Measurements from ENCODE around the gene SLC52A3. TPM values are rescaled to one million over a fixed set of nuclear protein-coding genes. Genes with fewer than 3 reads are reported as not detected.

SLC52A3 gene
- total RNA-seq, 1 experiment from 2014 or later = 0.14 TPM

GRCh38 chr20:745683-746301, 22.5 kb downstream of the SLC52A3 start:
- BruUV-seq (replicated peaks) = no TSS peak
- intact Hi-C loops (cut with micrococcal nuclease) = no loop called here
- no peak for DNase-seq (ENCODE audit: unreplicated experiment)
- H3K27ac Mint-ChIP-seq (ENCODE audit: low read depth, unreplicated experiment) = no peak overlapping the region
- H3K4me1 Mint-ChIP-seq (ENCODE audit: insufficient read depth, unreplicated experiment) = no peaks in the 10 kb centered on the region
- H3K9me3 Mint-ChIP-seq (ENCODE audit: unreplicated experiment) = peaks cover 25% of the 10 kb centered on the region
- H3K4me3 Mint-ChIP-seq (ENCODE audit: unreplicated experiment) = no peak overlapping the region
- TF ChIP-seq CTCF (IDR thresholded peaks at IDR 0.05; ENCODE audit: unreplicated experiment) = no peak
- peaks cover 27% of the 10 kb centered on the region for H3K27me3 Mint-ChIP-seq (ENCODE audit: insufficient read depth, unreplicated experiment)
- ChIA-PET POLR2A (interaction anchor here (0.6 kb wide), 1 partner anchor 215 kb away, joined by 4 read pairs; no protein-coding TSS in a partner anchor), CTCF (interaction anchor here (1.0 to 1.1 kb wide), 3 partner anchors 183 to 391 kb away, joined by 3 to 5 read pairs (median 4); no protein-coding TSS in a partner anchor)
- H3K36me3 Mint-ChIP-seq (ENCODE audit: insufficient read depth, unreplicated experiment) = no peaks in the 10 kb centered on the region

- DNase-seq (ENCODE audit: unreplicated experiment) = no peak
- ChIA-PET CTCF (interaction anchor here (0.6 to 5.2 kb wide), 3 partner anchors 35 to 181 kb away, joined by 3 to 169 read pairs (median 4); no protein-coding TSS in a partner anchor), POLR2A (no interaction called here)
- H3K4me1 Mint-ChIP-seq (ENCODE audit: insufficient read depth, unreplicated experiment) = no peaks in the 10 kb centered on the region
- intact Hi-C loops (cut with micrococcal nuclease) = no loop called here
- BruUV-seq (replicated peaks) = no TSS peak
- no peak for TF ChIP-seq CTCF (IDR thresholded peaks at IDR 0.05; ENCODE audit: unreplicated experiment)
- peaks cover 18% of the 10 kb centered on the region for H3K9me3 Mint-ChIP-seq (ENCODE audit: unreplicated experiment)
- H3K27me3 Mint-ChIP-seq (ENCODE audit: insufficient read depth, unreplicated experiment) = peaks cover 13% of the 10 kb centered on the region
- no peak overlapping the region for H3K4me3 Mint-ChIP-seq (ENCODE audit: unreplicated experiment)
- no peak overlapping the region for H3K27ac Mint-ChIP-seq (ENCODE audit: low read depth, unreplicated experiment)
- H3K36me3 Mint-ChIP-seq (ENCODE audit: insufficient read depth, unreplicated experiment) = no peaks in the 10 kb centered on the region
These were observed 26.1 kb downstream of the SLC52A3 start for GRCh38 chr20:742156-742555.

- Mint-ChIP-seq H3K27me3 (ENCODE audit: insufficient read depth, unreplicated experiment) (peaks cover 13% of the 10 kb centered on the region), H3K4me3 (ENCODE audit: unreplicated experiment) (no peak overlapping the region), H3K9me3 (ENCODE audit: unreplicated experiment) (peaks cover 18% of the 10 kb centered on the region), H3K27ac (ENCODE audit: low read depth, unreplicated experiment) (no peak overlapping the region), H3K36me3 (ENCODE audit: insufficient read depth, unreplicated experiment) (no peaks in the 10 kb centered on the region), H3K4me1 (ENCODE audit: insufficient read depth, unreplicated experiment) (no peaks in the 10 kb centered on the region)
- BruUV-seq (replicated peaks) = no TSS peak
- intact Hi-C loops (cut with micrococcal nuclease) = no loop called here
- POLR2A ChIA-PET = interaction anchor here (0.8 kb wide), 1 partner anchor 561 kb away, joined by 5 read pairs; no protein-coding TSS in a partner anchor
- CTCF ChIA-PET = interaction anchor here (0.7 to 5.2 kb wide), 4 partner anchors 34 to 338 kb away, joined by 3 to 169 read pairs (median 20); no protein-coding TSS in a partner anchor
- no peak for DNase-seq (ENCODE audit: unreplicated experiment)
- TF ChIP-seq CTCF (IDR thresholded peaks at IDR 0.05; ENCODE audit: unreplicated experiment) = no peak
These were observed 26.7 kb downstream of the SLC52A3 start for GRCh38 chr20:741620-742019.

GRCh38 chr20:740162-740561, 28.1 kb downstream of the SLC52A3 start:
- no peaks in the 10 kb centered on the region for H3K4me1 Mint-ChIP-seq (ENCODE audit: insufficient read depth, unreplicated experiment)
- DNase-seq (ENCODE audit: unreplicated experiment) = no peak
- CTCF ChIA-PET = interaction anchor here (0.5 to 5.2 kb wide), 30 partner anchors 9 to 1037 kb away, joined by 3 to 169 read pairs (median 7); partner anchors contain the start of genes CSNK2A1 and SLC52A3
- peaks cover 10% of the 10 kb centered on the region for H3K9me3 Mint-ChIP-seq (ENCODE audit: unreplicated experiment)
- no peak overlapping the region for H3K27ac Mint-ChIP-seq (ENCODE audit: low read depth, unreplicated experiment)
- no peak for TF ChIP-seq CTCF (IDR thresholded peaks at IDR 0.05; ENCODE audit: unreplicated experiment)
- POLR2A ChIA-PET = interaction anchor here (0.7 to 1.9 kb wide), 7 partner anchors 15 to 379 kb away, joined by 3 to 7 read pairs (median 5); partner anchors contain the start of gene CSNK2A1
- H3K4me3 Mint-ChIP-seq (ENCODE audit: unreplicated experiment) = no peak overlapping the region
- intact Hi-C loops (cut with micrococcal nuclease) = no loop called here
- H3K36me3 Mint-ChIP-seq (ENCODE audit: insufficient read depth, unreplicated experiment) = no peaks in the 10 kb centered on the region
- BruUV-seq (replicated peaks) = no TSS peak
- peaks cover 13% of the 10 kb centered on the region for H3K27me3 Mint-ChIP-seq (ENCODE audit: insufficient read depth, unreplicated experiment)

Measured in MCF 10A (cell line).